HepG2 (cell line): ENCODE data around the gene TMEM139. TPM values are rescaled to one million over a fixed set of nuclear protein-coding genes. Genes with fewer than 3 reads are reported as not detected.

Experiments
- BRD4 ChIP-seq: sonication (generic); formaldehyde crosslinking; IDR thresholded peaks from 2 replicates; pipeline ENCODE4 v1.4.0; 2020; ENCODE audit warnings: missing genetic modification reagents
- FOXO1 ChIP-seq: sonication (generic); formaldehyde crosslinking; IDR thresholded peaks from 2 replicates; pipeline ENCODE4 v1.4.0; 2020; ENCODE audit warnings: missing genetic modification reagents
- GABPB1 ChIP-seq: IDR thresholded peaks from 2 replicates; pipeline ENCODE4 v1.6.1; 2016; ENCODE audit warnings: mild to moderate bottlenecking, missing genetic modification reagents, moderate library complexity, missing compliant biosample characterization
- GPN1 ChIP-seq: sonication (generic); formaldehyde crosslinking; IDR thresholded peaks from 2 replicates; pipeline ENCODE4 v1.5.1; 2020; ENCODE audit warnings: missing genetic modification reagents, borderline replicate concordance
- HOXA5 ChIP-seq: sonication (generic); formaldehyde crosslinking; IDR thresholded peaks from 2 replicates; pipeline ENCODE4 v1.4.0; 2020; ENCODE audit warnings: missing genetic modification reagents
- HOXA7 ChIP-seq: sonication (generic); formaldehyde crosslinking; IDR thresholded peaks from 2 replicates; pipeline ENCODE4 v1.8.1; 2022; ENCODE audit warnings: mild to moderate bottlenecking, missing genetic modification reagents, moderate library complexity
- KAT7 ChIP-seq: IDR thresholded peaks from 2 replicates; pipeline ENCODE4 v1.6.1; 2018; ENCODE audit warnings: borderline replicate concordance, missing compliant biosample characterization
- KAT8 ChIP-seq: IDR thresholded peaks from 2 replicates; pipeline ENCODE4 v1.6.1; 2016; ENCODE audit warnings: missing genetic modification reagents, missing compliant biosample characterization
- KDM4B ChIP-seq: sonication (generic); formaldehyde crosslinking; IDR thresholded peaks from 2 replicates; pipeline ENCODE4 v1.4.0; 2020; ENCODE audit warnings: missing genetic modification reagents
- PHF8 ChIP-seq: sonication (generic); formaldehyde crosslinking; IDR thresholded peaks from 2 replicates; pipeline ENCODE4 v1.5.0; 2020; ENCODE audit warnings: missing genetic modification reagents
- SIN3A ChIP-seq: IDR thresholded peaks from 2 replicates; pipeline ENCODE4 v1.6.1; 2011; ENCODE audit warnings: low read depth, mild to moderate bottlenecking, control low read depth, low read length, borderline replicate concordance
- STAT5B ChIP-seq: sonication (generic); formaldehyde crosslinking; IDR thresholded peaks from 2 replicates; pipeline ENCODE4 v1.4.0; 2020; ENCODE audit warnings: missing genetic modification reagents
- ZNF670 ChIP-seq: sonication (generic); formaldehyde crosslinking; IDR thresholded peaks from 2 replicates; pipeline ENCODE4 v1.8.0; 2022; ENCODE audit warnings: mild to moderate bottlenecking, missing genetic modification reagents, borderline replicate concordance
- ZNF747 ChIP-seq: sonication (generic); formaldehyde crosslinking; IDR thresholded peaks from 2 replicates; pipeline ENCODE4 v1.8.1; 2023; ENCODE audit warnings: missing genetic modification reagents, mild to moderate bottlenecking, borderline replicate concordance
- polyA plus RNA-seq, 8 experiments: library from polyadenylated mRNA; depleted of rRNA in 3 of 8; stranded (reverse) in 7 of 8; unstranded in 1 of 8; fragments of >200 nt; fragmentation: Illumina TruSeq in 4 of 8; extraction: Trizol in 4 of 8; gene quantifications; 2 replicates each; pipeline versions ENCODE4 v1.2.1 to v1.2.3, GENCODE V29; 2011 to 2016; ENCODE audit warnings: low read depth in 4 of 8, missing spikeins in 1 of 8, mixed read lengths in 1 of 8; ENCODE audit not compliant: insufficient read depth in 1 of 8
- total RNA-seq, 5 experiments: library from RNA; depleted of rRNA; stranded (reverse); fragments of >200 nt; fragmentation: Illumina TruSeq; extraction: Trizol; gene quantifications; 2 replicates each; pipeline ENCODE4 v1.2.3, GENCODE V29; 2016; ENCODE audit warnings: low read depth in 1 of 5
- TF ChIP-seq, protein P1 (sequence below): IDR thresholded peaks from 2 replicates; pipeline ENCODE4 v1.6.1; 2016
- TF ChIP-seq, protein P2 (sequence below): sonication (generic); formaldehyde crosslinking; IDR thresholded peaks from 2 replicates; pipeline ENCODE4 v1.9.0; 2021; ENCODE audit warnings: missing genetic modification reagents, mild to moderate bottlenecking, borderline replicate concordance
- TF ChIP-seq, protein P3 (sequence below): sonication (generic); formaldehyde crosslinking; IDR thresholded peaks from 2 replicates; pipeline ENCODE4 v1.8.1; 2022; ENCODE audit warnings: mild to moderate bottlenecking, missing genetic modification reagents
- TF ChIP-seq, protein P4 (sequence below): sonication (generic); formaldehyde crosslinking; IDR thresholded peaks from 2 replicates; pipeline ENCODE4 v1.4.0; 2020; ENCODE audit warnings: missing genetic modification reagents
- TF ChIP-seq, protein P5 (sequence below): sonication (generic); formaldehyde crosslinking; IDR thresholded peaks from 2 replicates; pipeline ENCODE4 v1.5.0; 2020; ENCODE audit warnings: missing genetic modification reagents, mild to moderate bottlenecking, borderline replicate concordance

The TMEM139 gene
- total and polyA plus RNA-seq, 2 of the 13 experiments (the other 11 are each of a cell fraction or from before 2014, with no cell fraction given) = 7.9 to 14.0 TPM

DNA sequence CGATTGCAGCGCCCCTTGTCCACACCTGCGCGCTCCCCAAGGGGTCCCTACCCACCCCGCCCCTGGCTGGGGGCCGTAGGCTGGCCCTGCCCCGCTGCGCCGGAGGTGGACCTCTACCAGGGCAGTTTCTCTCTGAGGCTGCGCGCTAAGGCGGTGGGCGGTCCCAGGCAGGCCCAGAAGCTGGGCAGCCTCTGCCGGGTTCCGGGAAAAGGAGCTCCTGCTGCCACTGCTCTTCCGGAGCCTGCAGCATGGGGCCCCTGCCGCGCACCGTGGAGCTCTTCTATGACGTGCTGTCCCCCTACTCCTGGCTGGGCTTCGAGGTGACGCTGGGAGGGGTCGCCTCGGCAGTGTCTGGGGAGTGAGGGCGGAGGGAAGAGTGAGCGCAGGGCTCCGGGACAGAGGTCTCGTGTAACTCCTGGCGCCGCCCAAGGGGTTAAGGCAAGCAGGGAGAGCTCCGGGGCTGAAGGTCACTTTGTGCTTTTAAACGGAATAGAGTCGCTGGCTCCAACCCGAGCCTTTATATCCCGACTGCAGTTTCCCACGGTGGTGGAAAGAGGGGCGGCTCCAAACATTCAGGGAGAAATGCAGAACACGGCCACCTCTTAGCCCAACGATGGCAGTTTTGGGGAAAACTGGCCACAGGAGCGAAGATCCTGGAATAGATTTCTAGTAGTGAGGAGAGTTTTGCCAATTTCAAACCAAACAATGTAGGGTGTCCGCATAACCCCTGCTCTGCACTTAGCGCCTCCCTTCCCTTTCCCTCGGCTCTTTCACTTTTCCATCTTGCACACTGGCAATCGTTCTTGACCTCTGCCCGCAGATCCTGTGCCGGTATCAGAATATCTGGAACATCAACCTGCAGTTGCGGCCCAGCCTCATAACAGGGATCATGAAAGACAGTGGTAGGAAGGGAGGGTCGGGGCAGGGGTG, 21.2 kb upstream of the TMEM139 start, which contains the start of gene GSTK1 (continued):
- TF ChIP-seq, protein P1, sequence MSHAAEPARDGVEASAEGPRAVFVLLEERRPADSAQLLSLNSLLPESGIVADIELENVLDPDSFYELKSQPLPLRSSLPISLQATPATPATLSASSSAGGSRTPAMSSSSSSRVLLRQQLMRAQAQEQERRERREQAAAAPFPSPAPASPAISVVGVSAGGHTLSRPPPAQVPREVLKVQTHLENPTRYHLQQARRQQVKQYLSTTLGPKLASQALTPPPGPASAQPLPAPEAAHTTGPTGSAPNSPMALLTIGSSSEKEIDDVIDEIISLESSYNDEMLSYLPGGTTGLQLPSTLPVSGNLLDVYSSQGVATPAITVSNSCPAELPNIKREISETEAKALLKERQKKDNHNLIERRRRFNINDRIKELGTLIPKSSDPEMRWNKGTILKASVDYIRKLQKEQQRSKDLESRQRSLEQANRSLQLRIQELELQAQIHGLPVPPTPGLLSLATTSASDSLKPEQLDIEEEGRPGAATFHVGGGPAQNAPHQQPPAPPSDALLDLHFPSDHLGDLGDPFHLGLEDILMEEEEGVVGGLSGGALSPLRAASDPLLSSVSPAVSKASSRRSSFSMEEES = no peak
- TF ChIP-seq, protein P2, sequence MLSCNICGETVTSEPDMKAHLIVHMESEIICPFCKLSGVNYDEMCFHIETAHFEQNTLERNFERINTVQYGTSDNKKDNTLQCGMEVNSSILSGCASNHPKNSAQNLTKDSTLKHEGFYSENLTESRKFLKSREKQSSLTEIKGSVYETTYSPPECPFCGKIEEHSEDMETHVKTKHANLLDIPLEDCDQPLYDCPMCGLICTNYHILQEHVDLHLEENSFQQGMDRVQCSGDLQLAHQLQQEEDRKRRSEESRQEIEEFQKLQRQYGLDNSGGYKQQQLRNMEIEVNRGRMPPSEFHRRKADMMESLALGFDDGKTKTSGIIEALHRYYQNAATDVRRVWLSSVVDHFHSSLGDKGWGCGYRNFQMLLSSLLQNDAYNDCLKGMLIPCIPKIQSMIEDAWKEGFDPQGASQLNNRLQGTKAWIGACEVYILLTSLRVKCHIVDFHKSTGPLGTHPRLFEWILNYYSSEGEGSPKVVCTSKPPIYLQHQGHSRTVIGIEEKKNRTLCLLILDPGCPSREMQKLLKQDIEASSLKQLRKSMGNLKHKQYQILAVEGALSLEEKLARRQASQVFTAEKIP (CRISPR knock-in tag) = no peak
- TF ChIP-seq PHF8 (CRISPR knock-in tag) = peak; percentile 98
- peak; percentile 88 for TF ChIP-seq HOXA5 (CRISPR knock-in tag)
- no peak for TF ChIP-seq STAT5B (CRISPR knock-in tag)
- TF ChIP-seq, protein P3, sequence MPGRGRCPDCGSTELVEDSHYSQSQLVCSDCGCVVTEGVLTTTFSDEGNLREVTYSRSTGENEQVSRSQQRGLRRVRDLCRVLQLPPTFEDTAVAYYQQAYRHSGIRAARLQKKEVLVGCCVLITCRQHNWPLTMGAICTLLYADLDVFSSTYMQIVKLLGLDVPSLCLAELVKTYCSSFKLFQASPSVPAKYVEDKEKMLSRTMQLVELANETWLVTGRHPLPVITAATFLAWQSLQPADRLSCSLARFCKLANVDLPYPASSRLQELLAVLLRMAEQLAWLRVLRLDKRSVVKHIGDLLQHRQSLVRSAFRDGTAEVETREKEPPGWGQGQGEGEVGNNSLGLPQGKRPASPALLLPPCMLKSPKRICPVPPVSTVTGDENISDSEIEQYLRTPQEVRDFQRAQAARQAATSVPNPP (CRISPR knock-in tag) = peak; percentile 85; the same call in 1 of the 2 replicates
- TF ChIP-seq FOXO1 (CRISPR knock-in tag) = 0 out of 2 replicates have a peak, but pooled peaks have one; percentile 28
- peak; percentile 80 for TF ChIP-seq SIN3A
- TF ChIP-seq, protein P4, sequence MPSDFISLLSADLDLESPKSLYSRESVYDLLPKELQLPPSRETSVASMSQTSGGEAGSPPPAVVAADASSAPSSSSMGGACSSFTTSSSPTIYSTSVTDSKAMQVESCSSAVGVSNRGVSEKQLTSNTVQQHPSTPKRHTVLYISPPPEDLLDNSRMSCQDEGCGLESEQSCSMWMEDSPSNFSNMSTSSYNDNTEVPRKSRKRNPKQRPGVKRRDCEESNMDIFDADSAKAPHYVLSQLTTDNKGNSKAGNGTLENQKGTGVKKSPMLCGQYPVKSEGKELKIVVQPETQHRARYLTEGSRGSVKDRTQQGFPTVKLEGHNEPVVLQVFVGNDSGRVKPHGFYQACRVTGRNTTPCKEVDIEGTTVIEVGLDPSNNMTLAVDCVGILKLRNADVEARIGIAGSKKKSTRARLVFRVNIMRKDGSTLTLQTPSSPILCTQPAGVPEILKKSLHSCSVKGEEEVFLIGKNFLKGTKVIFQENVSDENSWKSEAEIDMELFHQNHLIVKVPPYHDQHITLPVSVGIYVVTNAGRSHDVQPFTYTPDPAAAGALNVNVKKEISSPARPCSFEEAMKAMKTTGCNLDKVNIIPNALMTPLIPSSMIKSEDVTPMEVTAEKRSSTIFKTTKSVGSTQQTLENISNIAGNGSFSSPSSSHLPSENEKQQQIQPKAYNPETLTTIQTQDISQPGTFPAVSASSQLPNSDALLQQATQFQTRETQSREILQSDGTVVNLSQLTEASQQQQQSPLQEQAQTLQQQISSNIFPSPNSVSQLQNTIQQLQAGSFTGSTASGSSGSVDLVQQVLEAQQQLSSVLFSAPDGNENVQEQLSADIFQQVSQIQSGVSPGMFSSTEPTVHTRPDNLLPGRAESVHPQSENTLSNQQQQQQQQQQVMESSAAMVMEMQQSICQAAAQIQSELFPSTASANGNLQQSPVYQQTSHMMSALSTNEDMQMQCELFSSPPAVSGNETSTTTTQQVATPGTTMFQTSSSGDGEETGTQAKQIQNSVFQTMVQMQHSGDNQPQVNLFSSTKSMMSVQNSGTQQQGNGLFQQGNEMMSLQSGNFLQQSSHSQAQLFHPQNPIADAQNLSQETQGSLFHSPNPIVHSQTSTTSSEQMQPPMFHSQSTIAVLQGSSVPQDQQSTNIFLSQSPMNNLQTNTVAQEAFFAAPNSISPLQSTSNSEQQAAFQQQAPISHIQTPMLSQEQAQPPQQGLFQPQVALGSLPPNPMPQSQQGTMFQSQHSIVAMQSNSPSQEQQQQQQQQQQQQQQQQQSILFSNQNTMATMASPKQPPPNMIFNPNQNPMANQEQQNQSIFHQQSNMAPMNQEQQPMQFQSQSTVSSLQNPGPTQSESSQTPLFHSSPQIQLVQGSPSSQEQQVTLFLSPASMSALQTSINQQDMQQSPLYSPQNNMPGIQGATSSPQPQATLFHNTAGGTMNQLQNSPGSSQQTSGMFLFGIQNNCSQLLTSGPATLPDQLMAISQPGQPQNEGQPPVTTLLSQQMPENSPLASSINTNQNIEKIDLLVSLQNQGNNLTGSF (CRISPR knock-in tag) = no peak
- no peak for TF ChIP-seq ZNF747 (CRISPR knock-in tag)
- no peak for TF ChIP-seq HOXA7 (CRISPR knock-in tag)
- TF ChIP-seq GPN1 (CRISPR knock-in tag) = no peak
- peak; percentile 21; the same call in 1 of the 2 replicates for TF ChIP-seq KDM4B (CRISPR knock-in tag)
- TF ChIP-seq GABPB1 = peak; percentile 89
- peak; percentile 63; the same call in 1 of the 2 replicates for TF ChIP-seq KAT7
- TF ChIP-seq KAT8 (CRISPR knock-in tag) = peak; percentile 94
- TF ChIP-seq, protein P5, sequence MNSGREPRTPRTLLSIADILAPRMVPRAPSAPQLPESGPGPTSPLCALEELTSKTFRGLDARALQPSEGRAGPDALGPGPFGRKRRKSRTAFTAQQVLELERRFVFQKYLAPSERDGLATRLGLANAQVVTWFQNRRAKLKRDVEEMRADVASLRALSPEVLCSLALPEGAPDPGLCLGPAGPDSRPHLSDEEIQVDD (CRISPR knock-in tag) = peak; percentile 48; the same call in 1 of the 2 replicates
- TF ChIP-seq ZNF670 (CRISPR knock-in tag) = peak; percentile 83; the same call in 1 of the 2 replicates
- TF ChIP-seq BRD4 (CRISPR knock-in tag) = no peak; the same call in 1 of the 2 replicates
